ENCODE results near the gene MMAA. TPM values are rescaled to one million over a fixed set of nuclear protein-coding genes. Genes with fewer than 3 reads are reported as not detected.

MMAA gene
- total and polyA plus RNA-seq, 4 donors = 4.8 to 18.9 (median 15.3) TPM

DNA sequence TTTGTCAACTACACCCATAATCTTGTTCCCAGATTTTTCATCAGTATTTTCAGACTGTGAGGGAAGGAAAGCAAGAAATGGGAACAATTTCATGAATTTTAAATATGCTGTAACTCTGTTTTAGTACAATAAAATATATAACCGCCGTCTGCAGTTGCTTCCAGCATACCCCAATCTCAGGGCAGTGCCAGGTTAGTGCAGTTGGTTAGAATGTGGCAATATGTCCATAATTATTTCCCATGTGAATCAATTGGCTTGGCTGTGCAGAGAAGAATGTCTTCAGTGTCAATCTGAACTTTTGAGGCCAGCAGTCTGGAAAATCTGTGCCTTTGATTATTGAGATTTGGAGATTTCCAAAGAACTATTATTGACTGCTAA, 5.0 kb upstream of the MMAA start:
- Histone ChIP-seq H3K4me3 (ENCODE audit: low read depth in 1 of 3, low read length in 3 of 3) (no peak overlapping the region), H3K9ac (ENCODE audit: low read depth in 1 of 2, low read length in 2 of 2) (no peak overlapping the region), H3K36me3 (ENCODE audit: control insufficient read depth in 4 of 4, insufficient read depth in 3 of 4, low read depth in 1 of 4, low read length in 3 of 4) (no peaks in the 10 kb centered on the region), H3K27me3 (ENCODE audit: control insufficient read depth in 4 of 4, insufficient read depth in 4 of 4, low read length in 3 of 4) (no peaks in the 10 kb centered on the region), H3K9me3 (ENCODE audit: control insufficient read depth in 4 of 4, low read length in 3 of 4) (no peaks in the 10 kb centered on the region), H3K4me1 (ENCODE audit: control insufficient read depth in 4 of 4, insufficient read depth in 4 of 4, low read length in 3 of 4) (peaks cover 0 to 7% (median 1%) of the 10 kb centered on the region in 4 donors), H3K27ac (ENCODE audit: low read depth in 1 of 2, low read length in 2 of 2) (no peak overlapping the region)
- 81% methylated on average over 2 of the region's 2 CpGs for WGBS
- DNase-seq (ENCODE audit: low spot score) = no peak
- TF ChIP-seq ATF3 (IDR thresholded peaks at IDR 0.05) = no peak
- TF ChIP-seq HNF4G (IDR thresholded peaks at IDR 0.05) = no peak
- TF ChIP-seq SP1 (IDR thresholded peaks at IDR 0.05) = no peak
- TF ChIP-seq RXRA (IDR thresholded peaks at IDR 0.05) = no peak
- TF ChIP-seq GABPA (IDR thresholded peaks at IDR 0.05 in 1 of 2, conservative IDR thresholded peaks at IDR 0.05 in 1 of 2) = no peak
- TF ChIP-seq FOXA1 (IDR thresholded peaks at IDR 0.05) = no peak
- TF ChIP-seq JUND (IDR thresholded peaks at IDR 0.05) = no peak
- TF ChIP-seq, protein P1, sequence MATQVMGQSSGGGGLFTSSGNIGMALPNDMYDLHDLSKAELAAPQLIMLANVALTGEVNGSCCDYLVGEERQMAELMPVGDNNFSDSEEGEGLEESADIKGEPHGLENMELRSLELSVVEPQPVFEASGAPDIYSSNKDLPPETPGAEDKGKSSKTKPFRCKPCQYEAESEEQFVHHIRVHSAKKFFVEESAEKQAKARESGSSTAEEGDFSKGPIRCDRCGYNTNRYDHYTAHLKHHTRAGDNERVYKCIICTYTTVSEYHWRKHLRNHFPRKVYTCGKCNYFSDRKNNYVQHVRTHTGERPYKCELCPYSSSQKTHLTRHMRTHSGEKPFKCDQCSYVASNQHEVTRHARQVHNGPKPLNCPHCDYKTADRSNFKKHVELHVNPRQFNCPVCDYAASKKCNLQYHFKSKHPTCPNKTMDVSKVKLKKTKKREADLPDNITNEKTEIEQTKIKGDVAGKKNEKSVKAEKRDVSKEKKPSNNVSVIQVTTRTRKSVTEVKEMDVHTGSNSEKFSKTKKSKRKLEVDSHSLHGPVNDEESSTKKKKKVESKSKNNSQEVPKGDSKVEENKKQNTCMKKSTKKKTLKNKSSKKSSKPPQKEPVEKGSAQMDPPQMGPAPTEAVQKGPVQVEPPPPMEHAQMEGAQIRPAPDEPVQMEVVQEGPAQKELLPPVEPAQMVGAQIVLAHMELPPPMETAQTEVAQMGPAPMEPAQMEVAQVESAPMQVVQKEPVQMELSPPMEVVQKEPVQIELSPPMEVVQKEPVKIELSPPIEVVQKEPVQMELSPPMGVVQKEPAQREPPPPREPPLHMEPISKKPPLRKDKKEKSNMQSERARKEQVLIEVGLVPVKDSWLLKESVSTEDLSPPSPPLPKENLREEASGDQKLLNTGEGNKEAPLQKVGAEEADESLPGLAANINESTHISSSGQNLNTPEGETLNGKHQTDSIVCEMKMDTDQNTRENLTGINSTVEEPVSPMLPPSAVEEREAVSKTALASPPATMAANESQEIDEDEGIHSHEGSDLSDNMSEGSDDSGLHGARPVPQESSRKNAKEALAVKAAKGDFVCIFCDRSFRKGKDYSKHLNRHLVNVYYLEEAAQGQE (IDR thresholded peaks at IDR 0.05) = no peak
- no peak for TF ChIP-seq RAD21 (IDR thresholded peaks at IDR 0.05)
- no peak for TF ChIP-seq TAF1 (conservative IDR thresholded peaks at IDR 0.05)
- no peak for TF ChIP-seq NR2F2 (IDR thresholded peaks at IDR 0.05)
- TF ChIP-seq CTCF (IDR thresholded peaks at IDR 0.05; ENCODE audit: low read depth, low read length, missing input control) = no peak
- no peak for TF ChIP-seq FOXA2 (IDR thresholded peaks at IDR 0.05)
- no peak for TF ChIP-seq HNF4A (conservative IDR thresholded peaks at IDR 0.05)
- no peak for TF ChIP-seq YY1 (IDR thresholded peaks at IDR 0.05)
- TF ChIP-seq, protein P2, sequence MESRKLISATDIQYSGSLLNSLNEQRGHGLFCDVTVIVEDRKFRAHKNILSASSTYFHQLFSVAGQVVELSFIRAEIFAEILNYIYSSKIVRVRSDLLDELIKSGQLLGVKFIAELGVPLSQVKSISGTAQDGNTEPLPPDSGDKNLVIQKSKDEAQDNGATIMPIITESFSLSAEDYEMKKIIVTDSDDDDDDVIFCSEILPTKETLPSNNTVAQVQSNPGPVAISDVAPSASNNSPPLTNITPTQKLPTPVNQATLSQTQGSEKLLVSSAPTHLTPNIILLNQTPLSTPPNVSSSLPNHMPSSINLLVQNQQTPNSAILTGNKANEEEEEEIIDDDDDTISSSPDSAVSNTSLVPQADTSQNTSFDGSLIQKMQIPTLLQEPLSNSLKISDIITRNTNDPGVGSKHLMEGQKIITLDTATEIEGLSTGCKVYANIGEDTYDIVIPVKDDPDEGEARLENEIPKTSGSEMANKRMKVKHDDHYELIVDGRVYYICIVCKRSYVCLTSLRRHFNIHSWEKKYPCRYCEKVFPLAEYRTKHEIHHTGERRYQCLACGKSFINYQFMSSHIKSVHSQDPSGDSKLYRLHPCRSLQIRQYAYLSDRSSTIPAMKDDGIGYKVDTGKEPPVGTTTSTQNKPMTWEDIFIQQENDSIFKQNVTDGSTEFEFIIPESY (IDR thresholded peaks at IDR 0.05) = no peak
- no peak for TF ChIP-seq EGR1 (IDR thresholded peaks at IDR 0.05; ENCODE audit: low read depth in 2 of 2)
- TF ChIP-seq MAX (IDR thresholded peaks at IDR 0.05) = no peak

All from liver (tissue), 9 donors.